Progenitor cell of endocrine pancreas (in vitro differentiated cells): Measurements from ENCODE around the gene MRPL18. TPM values are rescaled to one million over a fixed set of nuclear protein-coding genes. Genes with fewer than 3 reads are reported as not detected.

Experiments used
- DNase-seq: peaks from one replicate; pipeline ENCODE4 v3.0.0; 2021; ENCODE audit warnings: low spot score; ENCODE audit not compliant: unreplicated experiment
- H3K27ac Mint-ChIP-seq: 2 replicates; pipeline ENCODE4 v1.8.0; 2021; ENCODE audit warnings: mild to moderate bottlenecking, moderate library complexity, mixed read lengths
- H3K27me3 Mint-ChIP-seq: 2 replicates; pipeline ENCODE4 v1.8.0; 2021; ENCODE audit warnings: mixed read lengths
- H3K36me3 Mint-ChIP-seq: 2 replicates; pipeline ENCODE4 v1.8.0; 2022; ENCODE audit warnings: mixed read lengths; ENCODE audit not compliant: insufficient read depth
- H3K4me1 Mint-ChIP-seq: 2 replicates; pipeline ENCODE4 v1.8.0; 2021; ENCODE audit warnings: low read depth, mixed read lengths
- H3K4me3 Mint-ChIP-seq: 2 replicates; pipeline ENCODE4 v1.8.0; 2021; ENCODE audit warnings: low read depth, mild to moderate bottlenecking, moderate library complexity, mixed read lengths
- H3K9me3 Mint-ChIP-seq: 2 replicates; pipeline ENCODE4 v1.8.0; 2021; ENCODE audit warnings: low read depth, mixed read lengths
- total RNA-seq: library from RNA; stranded (reverse); gene quantifications from 2 replicates; pipeline ENCODE4 v1.2.1, GENCODE V29; 2021
- TF ChIP-seq, protein P1 (sequence below): fragments of 200-600 bp; sonication (generic); IDR thresholded peaks from one replicate; pipeline ENCODE4 v1.5.0; 2021; ENCODE audit warnings: antibody characterized with exemption, mild to moderate bottlenecking; ENCODE audit not compliant: unreplicated experiment

The MRPL18 gene
- total RNA-seq, 1 donor from 2014 or later, result 45.0 TPM

DNA sequence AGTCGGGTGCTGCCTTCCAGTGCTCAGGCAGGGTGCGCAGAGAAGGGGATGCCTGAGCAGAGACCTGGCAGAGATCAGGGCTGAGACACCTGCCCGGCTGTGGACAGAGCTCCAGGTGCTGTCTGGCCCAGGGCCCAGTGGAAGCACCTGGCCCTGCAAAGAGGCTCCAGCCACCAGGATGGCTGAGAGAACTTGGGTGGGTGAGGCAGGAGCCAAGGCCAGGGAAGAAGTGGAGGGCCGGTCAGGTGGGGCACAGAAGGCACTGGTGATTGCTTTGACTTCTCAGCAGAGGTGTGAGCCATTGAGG lies 41.1 kb downstream of the MRPL18 start:
- Mint-ChIP-seq H3K27me3 (peaks cover 20% of the 10 kb centered on the region), H3K9me3 (no peaks in the 10 kb centered on the region), H3K27ac (no peak overlapping the region), H3K36me3 (no peaks in the 10 kb centered on the region), H3K4me1 (no peaks in the 10 kb centered on the region), H3K4me3 (no peak overlapping the region)
- TF ChIP-seq, protein P1, sequence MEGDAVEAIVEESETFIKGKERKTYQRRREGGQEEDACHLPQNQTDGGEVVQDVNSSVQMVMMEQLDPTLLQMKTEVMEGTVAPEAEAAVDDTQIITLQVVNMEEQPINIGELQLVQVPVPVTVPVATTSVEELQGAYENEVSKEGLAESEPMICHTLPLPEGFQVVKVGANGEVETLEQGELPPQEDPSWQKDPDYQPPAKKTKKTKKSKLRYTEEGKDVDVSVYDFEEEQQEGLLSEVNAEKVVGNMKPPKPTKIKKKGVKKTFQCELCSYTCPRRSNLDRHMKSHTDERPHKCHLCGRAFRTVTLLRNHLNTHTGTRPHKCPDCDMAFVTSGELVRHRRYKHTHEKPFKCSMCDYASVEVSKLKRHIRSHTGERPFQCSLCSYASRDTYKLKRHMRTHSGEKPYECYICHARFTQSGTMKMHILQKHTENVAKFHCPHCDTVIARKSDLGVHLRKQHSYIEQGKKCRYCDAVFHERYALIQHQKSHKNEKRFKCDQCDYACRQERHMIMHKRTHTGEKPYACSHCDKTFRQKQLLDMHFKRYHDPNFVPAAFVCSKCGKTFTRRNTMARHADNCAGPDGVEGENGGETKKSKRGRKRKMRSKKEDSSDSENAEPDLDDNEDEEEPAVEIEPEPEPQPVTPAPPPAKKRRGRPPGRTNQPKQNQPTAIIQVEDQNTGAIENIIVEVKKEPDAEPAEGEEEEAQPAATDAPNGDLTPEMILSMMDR, result no peak
- no peak for DNase-seq

DNA sequence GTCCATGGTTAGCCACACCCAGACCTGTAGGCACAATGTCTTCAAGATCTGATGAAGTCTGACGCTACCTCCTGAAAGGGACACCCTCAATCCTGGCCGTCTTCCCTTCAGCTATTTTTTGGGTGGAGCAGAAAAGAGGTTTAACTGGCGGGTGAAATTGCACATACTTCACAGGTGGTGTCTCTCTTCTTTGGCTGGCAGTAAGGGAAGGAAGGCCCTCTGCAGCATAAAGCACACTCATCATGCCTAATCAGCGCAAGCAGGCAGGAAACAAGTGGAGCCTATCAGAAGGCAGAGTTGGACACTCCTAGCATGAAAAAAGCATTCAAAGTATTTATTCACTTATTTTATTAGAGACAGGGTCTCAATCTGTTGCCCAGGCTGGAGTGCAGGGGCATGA lies 42.7 kb downstream of the MRPL18 start:
- no peak for DNase-seq
- Mint-ChIP-seq H3K27me3 (peaks cover 20% of the 10 kb centered on the region), H3K4me1 (no peaks in the 10 kb centered on the region), H3K36me3 (no peaks in the 10 kb centered on the region), H3K4me3 (no peak overlapping the region), H3K9me3 (no peaks in the 10 kb centered on the region), H3K27ac (no peak overlapping the region)
- TF ChIP-seq, protein P1, result no peak

DNA sequence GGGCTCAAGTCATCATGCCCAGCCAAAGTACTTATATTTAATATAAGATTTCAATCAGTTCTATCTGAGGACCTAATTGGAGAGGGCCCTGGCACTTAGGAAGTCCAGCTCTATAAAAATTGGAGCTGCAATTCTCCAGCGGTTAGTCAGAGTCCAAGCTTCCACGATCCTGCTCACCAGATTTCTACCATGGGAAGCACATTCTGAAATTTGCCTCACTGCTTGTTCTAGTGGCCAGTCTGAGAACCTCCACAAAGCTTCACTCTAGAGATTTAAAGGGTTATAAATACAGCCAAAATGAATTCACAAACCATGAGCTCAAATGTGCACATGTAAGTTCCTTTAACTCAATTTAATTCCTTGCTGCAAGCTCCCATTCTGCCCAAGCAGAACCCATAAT lies 43.3 kb downstream of the MRPL18 start:
- no peak for DNase-seq
- H3K36me3 Mint-ChIP-seq, result no peaks in the 10 kb centered on the region
- H3K27me3 Mint-ChIP-seq, result peaks cover 20% of the 10 kb centered on the region
- no peaks in the 10 kb centered on the region for H3K9me3 Mint-ChIP-seq
- no peak overlapping the region for H3K27ac Mint-ChIP-seq
- H3K4me1 Mint-ChIP-seq, result no peaks in the 10 kb centered on the region
- TF ChIP-seq, protein P1, result no peak
- no peak overlapping the region for H3K4me3 Mint-ChIP-seq

DNA sequence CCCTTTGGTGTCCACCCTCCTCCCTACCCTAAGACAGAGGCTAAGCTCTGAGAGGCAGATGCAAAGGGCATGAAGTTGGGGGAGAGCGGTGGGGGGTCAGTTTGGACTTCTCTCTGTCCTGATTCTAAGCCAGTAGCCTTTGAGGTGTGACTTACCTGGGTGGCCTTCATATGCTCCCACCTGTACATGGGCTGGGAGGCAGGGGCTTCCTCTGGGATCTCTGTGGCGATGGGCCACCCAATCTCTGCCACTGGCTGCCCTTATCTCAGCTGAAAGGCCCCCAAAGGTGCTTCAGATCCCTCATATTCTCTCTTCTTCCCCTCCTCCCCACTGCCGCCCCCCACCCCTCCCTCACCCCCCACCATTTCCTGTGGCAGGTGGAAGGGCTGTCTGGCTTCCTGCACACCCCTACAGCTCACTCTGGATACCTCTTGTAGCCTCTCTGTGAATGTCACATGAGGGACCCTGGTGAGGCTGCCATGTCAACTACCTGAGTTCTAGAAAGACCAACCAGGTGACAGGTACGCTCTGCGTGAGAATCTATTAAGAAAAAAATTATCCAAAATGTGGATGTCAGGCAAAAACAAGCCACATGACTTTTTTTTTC lies 43.8 kb downstream of the MRPL18 start:
- H3K4me1 Mint-ChIP-seq, result no peaks in the 10 kb centered on the region

DNA sequence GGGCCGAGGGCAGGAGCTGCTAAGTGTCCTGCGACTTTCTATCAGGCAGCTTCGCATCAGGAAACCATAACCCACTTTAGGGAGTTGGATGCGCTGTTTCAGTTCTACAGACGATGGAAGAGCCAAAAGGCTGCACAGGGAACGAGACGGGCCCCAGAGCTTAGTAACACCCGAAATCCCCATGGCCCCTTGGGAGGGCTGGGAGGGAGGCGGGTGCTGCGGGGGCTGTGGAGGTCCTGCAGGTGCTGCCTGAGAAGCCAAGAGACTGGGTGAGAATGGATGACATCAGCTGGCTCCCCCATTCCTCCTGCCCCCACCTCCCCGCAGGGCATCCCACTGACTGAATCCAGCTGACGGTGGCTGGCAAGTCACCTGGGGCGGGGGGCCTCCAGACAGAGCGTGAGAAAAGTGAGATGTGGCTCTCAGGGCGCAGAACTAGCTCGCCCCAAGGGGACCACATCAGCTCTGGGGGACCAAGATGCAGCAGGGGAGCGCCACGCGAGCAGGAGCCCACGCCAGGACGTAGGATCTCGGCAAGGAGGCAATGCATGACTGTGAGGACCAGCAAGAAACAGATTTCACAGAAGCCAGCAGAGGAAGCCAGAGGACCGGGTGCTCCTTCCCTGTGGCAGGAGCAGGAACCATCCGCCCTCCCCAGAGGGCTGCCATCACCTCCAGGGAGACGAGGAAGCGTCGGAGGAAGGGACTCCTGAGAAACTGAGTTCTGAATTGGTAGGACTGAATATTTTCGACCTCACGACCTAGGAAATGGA lies 46.6 kb downstream of the MRPL18 start:
- Mint-ChIP-seq H3K4me3 (no peak overlapping the region), H3K36me3 (no peaks in the 10 kb centered on the region), H3K27ac (no peak overlapping the region), H3K4me1 (no peaks in the 10 kb centered on the region), H3K27me3 (no peaks in the 10 kb centered on the region), H3K9me3 (no peaks in the 10 kb centered on the region)
- TF ChIP-seq, protein P1, result no peak
- DNase-seq, result no peak

More for the DNA sequence above, 43.8 kb downstream of the MRPL18 start:
- no peak overlapping the region for H3K4me3 Mint-ChIP-seq
- no peaks in the 10 kb centered on the region for H3K36me3 Mint-ChIP-seq
- DNase-seq, result no peak
- peaks cover 20% of the 10 kb centered on the region for H3K27me3 Mint-ChIP-seq
- TF ChIP-seq, protein P1, result no peak
- H3K9me3 Mint-ChIP-seq, result no peaks in the 10 kb centered on the region
- no peak overlapping the region for H3K27ac Mint-ChIP-seq
